Lung (tissue), 12 donors: ENCODE measurements around the gene PCSK5. TPM values are rescaled to one million over a fixed set of nuclear protein-coding genes. Genes with fewer than 3 reads are reported as not detected.

Source experiments
- ATAC-seq: fragments of 200-7000 bp; cut with Tn5 transposase; one replicate; pipeline ENCODE4 v1.9.1; 2020; ENCODE audit warnings: moderate number of reproducible peaks; ENCODE audit not compliant: insufficient read depth, low FRiP score
- DNase-seq, 3 donors: peaks; one replicate each; pipeline ENCODE4 v3.0.0-alpha.2; 2013 to 2017
- H3K27ac ChIP-seq, 2 donors: one replicate each; pipeline ENCODE4 v1.5.1; 2013; ENCODE audit warnings: mild to moderate bottlenecking in 2 of 2, moderate library complexity in 2 of 2, control low read depth in 1 of 2, inconsistent platforms in 1 of 2, low read depth in 1 of 2, low read length in 1 of 2
- H3K27me3 ChIP-seq, 3 donors: one replicate each; pipeline ENCODE4 v1.5.1; 2013; ENCODE audit warnings: low read length in 2 of 3; ENCODE audit not compliant: control insufficient read depth in 3 of 3, insufficient read depth in 3 of 3
- H3K36me3 ChIP-seq, 4 donors: one replicate each; pipeline ENCODE4 v1.5.1; 2013; ENCODE audit warnings: low read length in 4 of 4, mild to moderate bottlenecking in 1 of 4, moderate library complexity in 1 of 4; ENCODE audit not compliant: control insufficient read depth in 4 of 4, insufficient read depth in 4 of 4
- H3K4me1 ChIP-seq, 5 donors: one replicate each; pipeline ENCODE4 v1.5.1; 2013; ENCODE audit warnings: low read length in 5 of 5, mild to moderate bottlenecking in 2 of 5, moderate library complexity in 1 of 5; ENCODE audit not compliant: control insufficient read depth in 5 of 5, insufficient read depth in 5 of 5
- H3K4me3 ChIP-seq: one replicate; pipeline ENCODE4 v1.5.1; 2013; ENCODE audit warnings: mild to moderate bottlenecking, control low read depth, moderate library complexity
- H3K9ac ChIP-seq, 2 donors: one replicate each; pipeline ENCODE4 v1.5.1; 2013; ENCODE audit warnings: low read length in 2 of 2, control low read depth in 1 of 2; ENCODE audit not compliant: insufficient read depth in 1 of 2
- H3K9me3 ChIP-seq, 4 donors: one replicate each; pipeline ENCODE4 v1.5.1; 2013; ENCODE audit warnings: low read length in 3 of 4, mild to moderate bottlenecking in 1 of 4, moderate library complexity in 1 of 4; ENCODE audit not compliant: control insufficient read depth in 4 of 4, insufficient read depth in 3 of 4
- CTCF ChIP-seq: IDR thresholded peaks from 2 replicates; pipeline ENCODE4 v1.5.1; 2012; ENCODE audit warnings: mild to moderate bottlenecking; ENCODE audit errors: control extremely low read depth, extremely low read depth
- WGBS, 2 donors: extraction: QIAGEN DNeasy Blood & Tissue Kit; methylation state at CpG; one replicate each; pipeline ENCODE4 v1.1.7; 2013; 5-methylcytosine and 5-hydroxymethylcytosine counted together
- polyA plus RNA-seq, 2 donors: library from polyadenylated mRNA; stranded (reverse); fragments of 200-250 nt; gene quantifications; one replicate each; pipeline ENCODE4 v1.2.1, GENCODE V29; 2013
- total RNA-seq, 2 donors: library from RNA; depleted of rRNA in 1 of 2; stranded (reverse); fragments of >200 nt in 1 of 2; gene quantifications; one replicate each; pipeline ENCODE4 v1.2.1, GENCODE V29; 2014 to 2021
- donor health status: control.
- donor health status: control.
- donor health status: Bipolar disorder and iron deficiency.
- donor health status: healthy.
- donor health status: DM: yes; HTN: yes; CAD: no.

Gene PCSK5
- total and polyA plus RNA-seq, 4 donors: 1.9 to 28.2 (median 13.6) TPM

GRCh38 chr9:76355886-76356285, 465.4 kb downstream of the PCSK5 start:
- H3K4me1 ChIP-seq: no peaks in the 10 kb centered on the region

GRCh38 chr9:76357555-76357954, 467.1 kb downstream of the PCSK5 start:
- Histone ChIP-seq H3K9ac (no peak overlapping the region), H3K27me3 (no peaks in the 10 kb centered on the region), H3K4me3 (no peak overlapping the region), H3K4me1 (no peaks in the 10 kb centered on the region), H3K27ac (no peak overlapping the region), H3K9me3 (peaks cover 0 to 2% (median 0%) of the 10 kb centered on the region in 4 donors), H3K36me3 (no peaks in the 10 kb centered on the region)
- no peak for TF ChIP-seq CTCF
- 50 to 66% methylated on average over 1 of the region's 1 CpG for WGBS, 2 donors
- ATAC-seq (no peak), DNase-seq (no peak)

More at GRCh38 chr9:76355886-76356285, 465.4 kb downstream of the PCSK5 start:
- 85 to 87% methylated on average over 6 of the region's 6 CpGs for WGBS, 2 donors
- DNase-seq (no peak), ATAC-seq (no peak)
- no peak overlapping the region for H3K4me3 ChIP-seq
- no peaks in the 10 kb centered on the region for H3K36me3 ChIP-seq
- no peaks in the 10 kb centered on the region for H3K27me3 ChIP-seq
- H3K9me3 ChIP-seq: peaks cover 0 to 2% (median 0%) of the 10 kb centered on the region in 4 donors
- H3K27ac ChIP-seq: no peak overlapping the region
- H3K9ac ChIP-seq: no peak overlapping the region
- no peak for TF ChIP-seq CTCF

- no peaks in the 10 kb centered on the region for H3K27me3 ChIP-seq
- ATAC-seq (no peak), DNase-seq (no peak)
- no peak overlapping the region for H3K4me3 ChIP-seq
- WGBS, 2 donors: 85 to 90% methylated on average over 10 of the region's 10 CpGs
- H3K4me1 ChIP-seq: no peaks in the 10 kb centered on the region
- no peak overlapping the region for H3K27ac ChIP-seq
- no peak overlapping the region for H3K9ac ChIP-seq
- no peak for TF ChIP-seq CTCF
- H3K9me3 ChIP-seq: peaks cover 0 to 2% (median 0%) of the 10 kb centered on the region in 4 donors
- H3K36me3 ChIP-seq: no peaks in the 10 kb centered on the region
These were observed 468.3 kb downstream of the PCSK5 start for GRCh38 chr9:76358628-76359280.

- DNase-seq: no peak
- Histone ChIP-seq H3K9ac (no peak overlapping the region), H3K36me3 (no peaks in the 10 kb centered on the region), H3K4me3 (no peak overlapping the region), H3K4me1 (no peaks in the 10 kb centered on the region), H3K27ac (no peak overlapping the region), H3K9me3 (no peaks in the 10 kb centered on the region), H3K27me3 (no peaks in the 10 kb centered on the region)
- ATAC-seq: no peak
- WGBS, 2 donors: 82 to 87% methylated on average over 4 of the region's 4 CpGs
- no peak for TF ChIP-seq CTCF
These were observed 468.9 kb downstream of the PCSK5 start for GRCh38 chr9:76359365-76359764.
